Measurements from ENCODE around the gene C4BPA. TPM values are rescaled to one million over a fixed set of nuclear protein-coding genes. Genes with fewer than 3 reads are reported as not detected.

C4BPA gene
- total and polyA plus RNA-seq, 9 of the 15 experiments (the other 6 are each of a cell fraction or from before 2014, with no cell fraction given): 0.04 to 0.22 (median 0.11) TPM; not detected in 3

GRCh38 chr1:207058252-207058651, 45.8 kb upstream of the C4BPA start:
- ChIA-PET CTCF (ENCODE audit: low intra/inter-chr PET ratio) (no interaction called here), POLR2A (interaction anchor here (1.8 kb wide), 1 partner anchor 10 kb away, joined by 4 read pairs; no protein-coding TSS in a partner anchor)
- no TSS peak for BruUV-seq (replicated peaks)
- H4K20me1 ChIP-seq (replicated peaks; ENCODE audit: control insufficient read depth, insufficient read depth, low read length): no peaks in the 10 kb centered on the region
- DNase-seq (ENCODE audit: extremely low read depth in 1 of 4, low spot score in 3 of 4) (no peak), ATAC-seq (no peak), FAIRE-seq (no peak)
- no peaks in the 10 kb centered on the region for H3K9me3 ChIP-seq (replicated peaks; ENCODE audit: control insufficient read depth, insufficient read depth, low read depth, low read length)
- H3K4me1 ChIP-seq (replicated peaks in 1 of 2; ENCODE audit: control insufficient read depth in 2 of 2, insufficient read depth in 2 of 2, low read length in 2 of 2): peaks cover 10 to 22% of the 10 kb centered on the region in 2 experiments; a peak in 4 of 5 replicates
- no peak overlapping the region for H3K27ac ChIP-seq (ENCODE audit: extremely low read depth, low read depth, low read length)
- no peak overlapping the region for H2AFZ ChIP-seq (ENCODE audit: low read depth, low read length)
- peaks cover 29% of the 10 kb centered on the region for H3K36me3 ChIP-seq (ENCODE audit: control insufficient read depth, insufficient read depth, low read length)
- no peak overlapping the region for H3K4me2 ChIP-seq (ENCODE audit: insufficient read depth, low read length)
- H3K9me1 ChIP-seq (ENCODE audit: control insufficient read depth, insufficient read depth, low read length): peaks cover 5% of the 10 kb centered on the region
- no peak for TF ChIP-seq CBX8 (IDR thresholded peaks at IDR 0.05; ENCODE audit: borderline replicate concordance, extremely low read depth, low read depth, low read length, poor library complexity, severe bottlenecking)
- no peak for TF ChIP-seq XRCC3 (IDR thresholded peaks at IDR 0.05)
- TF ChIP-seq, protein P1, sequence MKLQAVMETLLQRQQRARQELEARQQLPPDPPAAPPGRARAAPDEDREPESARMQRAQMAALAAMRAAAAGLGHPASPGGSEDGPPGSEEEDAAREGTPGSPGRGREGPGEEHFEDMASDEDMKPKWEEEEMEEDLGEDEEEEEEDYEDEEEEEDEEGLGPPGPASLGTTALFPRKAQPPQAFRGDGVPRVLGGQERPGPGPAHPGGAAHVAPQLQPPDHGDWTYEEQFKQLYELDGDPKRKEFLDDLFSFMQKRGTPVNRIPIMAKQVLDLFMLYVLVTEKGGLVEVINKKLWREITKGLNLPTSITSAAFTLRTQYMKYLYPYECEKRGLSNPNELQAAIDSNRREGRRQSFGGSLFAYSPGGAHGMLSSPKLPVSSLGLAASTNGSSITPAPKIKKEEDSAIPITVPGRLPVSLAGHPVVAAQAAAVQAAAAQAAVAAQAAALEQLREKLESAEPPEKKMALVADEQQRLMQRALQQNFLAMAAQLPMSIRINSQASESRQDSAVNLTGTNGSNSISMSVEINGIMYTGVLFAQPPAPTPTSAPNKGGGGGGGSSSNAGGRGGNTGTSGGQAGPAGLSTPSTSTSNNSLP (IDR thresholded peaks at IDR 0.05; ENCODE audit: borderline replicate concordance, low read depth, low read length): no peak
- TF ChIP-seq SOX6 (IDR thresholded peaks at IDR 0.05): no peak
- TF ChIP-seq IRF2 (CRISPR knock-in tag; IDR thresholded peaks at IDR 0.05): no peak
- no peak for TF ChIP-seq SUPT5H (IDR thresholded peaks at IDR 0.05)
- no peak for TF ChIP-seq MCM7 (IDR thresholded peaks at IDR 0.05)
- no peak for TF ChIP-seq U2AF2 (optimal IDR thresholded peaks at IDR 0.05; ENCODE audit: low read depth, low read length)
- TF ChIP-seq ATF6 (CRISPR knock-in tag; IDR thresholded peaks at IDR 0.05): no peak
- no peak for TF ChIP-seq ZNF668 (CRISPR knock-in tag; IDR thresholded peaks at IDR 0.05)
- TF ChIP-seq DMBX1 (CRISPR knock-in tag; IDR thresholded peaks at IDR 0.05; ENCODE audit: borderline replicate concordance): no peak
- TF ChIP-seq NRF1 (conservative IDR thresholded peaks at IDR 0.05 in 1 of 2, IDR thresholded peaks at IDR 0.05 in 1 of 2): no peak
- TF ChIP-seq CREBBP (IDR thresholded peaks at IDR 0.05; ENCODE audit: low read depth, low read length): no peak
- TF ChIP-seq ZNF3 (CRISPR knock-in tag; IDR thresholded peaks at IDR 0.05): no peak
- TF ChIP-seq ELF2 (CRISPR knock-in tag; IDR thresholded peaks at IDR 0.05): no peak
- no peak for TF ChIP-seq ZNF778 (CRISPR knock-in tag; IDR thresholded peaks at IDR 0.05)
- TF ChIP-seq KLF1 (tag; IDR thresholded peaks at IDR 0.05): no peak
- H3K79me2 ChIP-seq (ENCODE audit: control insufficient read depth, insufficient read depth, low read length): peaks cover 2% of the 10 kb centered on the region; the same call in 1 of the 3 replicates
- intact Hi-C loops (cut with micrococcal nuclease) (loop anchor here (10.0 kb wide), 1 partner anchor 587 kb away; the partner anchor contains the start of gene CR1L), in situ Hi-C loops (cut with MboI) (no loop called here)
- no peaks in the 10 kb centered on the region for H3K27me3 ChIP-seq (ENCODE audit: control insufficient read depth in 2 of 2, insufficient read depth in 2 of 2, low read length in 2 of 2)
- no peak overlapping the region for H3K4me3 ChIP-seq
- H3K9ac ChIP-seq (ENCODE audit: insufficient read depth in 1 of 2, low read depth in 2 of 2, low read length in 2 of 2): no peak overlapping the region; a peak in 1 of 4 replicates
- WGBS (ENCODE audit: insufficient coverage, low coverage, missing lambda C conversion rate): 47% methylated on average over 4 of the region's 4 CpGs

Data from K562 (cell line).